GM23338 (cell line): ENCODE data around the gene DIP2C.

Experiments
- CREB1 ChIP-seq: fragments of 250-450 bp; sonication (Bioruptor Pico); IDR thresholded peaks from 2 replicates; pipeline ENCODE4 v1.5.0; 2020; ENCODE audit warnings: low read depth, mild to moderate bottlenecking, moderate library complexity
- CTCF ChIP-seq, 2 experiments: fragments of 200-600 bp in 1 of 2; sonication (generic) in 1 of 2; conservative IDR thresholded peaks; 2 replicates each; pipeline versions ENCODE4 v1.5.1 to v1.6.1; 2016 to 2017; ENCODE audit warnings: antibody characterized with exemption in 2 of 2, low read depth in 2 of 2, mild to moderate bottlenecking in 2 of 2, moderate library complexity in 1 of 2
- ETS1 ChIP-seq: IDR thresholded peaks from 2 replicates; pipeline ENCODE4 v1.6.1; 2016; ENCODE audit warnings: antibody characterized with exemption
- EZH2 ChIP-seq: fragments of 200-600 bp; sonication (generic); IDR thresholded peaks from one replicate; pipeline ENCODE4 v1.8.0; 2017; ENCODE audit warnings: antibody characterized with exemption, mild to moderate bottlenecking, low read depth; ENCODE audit not compliant: unreplicated experiment
- EZH2phosphoT487 ChIP-seq: fragments of 200-600 bp; sonication (generic); IDR thresholded peaks from one replicate; pipeline ENCODE4 v1.8.1; 2018; ENCODE audit warnings: antibody characterized with exemption; ENCODE audit not compliant: unreplicated experiment
- POLR2AphosphoS5 ChIP-seq: IDR thresholded peaks from 2 replicates; pipeline ENCODE4 v1.6.1; 2016; ENCODE audit warnings: antibody characterized with exemption, low read depth
- REST ChIP-seq: IDR thresholded peaks from one replicate; pipeline ENCODE4 v1.6.1; 2018; ENCODE audit warnings: antibody characterized with exemption; ENCODE audit not compliant: unreplicated experiment
- STAT1 ChIP-seq: IDR thresholded peaks from one replicate; pipeline ENCODE4 v1.6.1; 2016; ENCODE audit warnings: antibody characterized with exemption; ENCODE audit not compliant: unreplicated experiment
- ZNF114 ChIP-seq: fragments of 250-450 bp; sonication (Bioruptor Pico); IDR thresholded peaks from 2 replicates; pipeline ENCODE4 v1.5.0; 2020; ENCODE audit warnings: mild to moderate bottlenecking, moderate library complexity
- ZNF331 ChIP-seq: fragments of 250-450 bp; sonication (Bioruptor Pico); IDR thresholded peaks from 2 replicates; pipeline ENCODE4 v1.5.0; 2020; ENCODE audit warnings: low read depth, mild to moderate bottlenecking, moderate library complexity

GRCh38 chr10:692682-693351 lies 3.3 kb upstream of the DIP2C start:
- TF ChIP-seq CTCF (conservative IDR thresholded peaks at IDR 0.05; ENCODE audit: low read depth in 2 of 2), result no peak
- no peak for TF ChIP-seq EZH2
- no peak for TF ChIP-seq EZH2phosphoT487
- TF ChIP-seq POLR2AphosphoS5, result no peak
- TF ChIP-seq ETS1, result no peak
- TF ChIP-seq CREB1, result no peak
- TF ChIP-seq STAT1, result no peak
- TF ChIP-seq REST, result no peak
- no peak for TF ChIP-seq ZNF331 (CRISPR knock-in tag)
- no peak for TF ChIP-seq ZNF114 (CRISPR knock-in tag)
